Activated CD4-positive, alpha-beta T cell treated with anti-CD3 and anti-CD28 coated beads, Interleukin-2, amount 50 U/mL, for 4 hours (primary cell): ENCODE measurements around the gene GAGE12C.
"Not testable (repeated sequence)": the region's sequence is repeated elsewhere in the genome, so short reads cannot be mapped to it uniquely, and the experiment has no call there.

Experiments
- DNase-seq, 2 experiments: peaks; one replicate each; pipeline ENCODE4 v3.0.0-alpha.2; 2020

The GAGE12C gene

GRCh38 chrX:49531877-49532276 is at the start of gene GAGE12C:
Gene GAGE12C, plus strand, starts transcription at chrX:49532177. Its CDS starts 1,155 bp downstream, at chrX:49533332.
- not testable (repeated sequence) for DNase-seq

- DNase-seq: not testable (repeated sequence)
Measured at GRCh38 chrX:49541433-49541832, 9.5 kb downstream of the GAGE12C start, which contains the start of gene GAGE12D. Gene GAGE12D, plus strand, starts transcription at chrX:49541733. Its CDS starts 1,155 bp downstream, at chrX:49542888.

DNA sequence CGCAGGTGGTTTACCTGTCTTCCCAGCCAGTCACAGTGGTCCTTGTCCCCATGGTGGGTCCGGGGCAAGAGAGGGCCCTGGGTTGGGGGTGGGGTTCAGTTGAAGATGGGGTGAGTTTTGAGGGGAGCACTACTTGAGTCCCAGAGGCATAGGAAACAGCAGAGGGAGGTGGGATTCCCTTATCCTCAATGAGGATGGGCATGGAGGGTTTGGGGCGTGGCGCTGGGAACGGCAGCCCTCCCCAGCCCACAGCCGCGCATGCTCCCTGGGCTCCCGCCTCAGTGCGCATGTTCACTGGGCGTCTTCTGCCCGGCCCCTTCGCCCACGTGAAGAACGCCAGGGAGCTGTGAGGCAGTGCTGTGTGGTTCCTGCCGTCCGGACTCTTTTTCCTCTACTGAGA is 19.0 kb downstream of the GAGE12C start, which contains the start of gene GAGE12E:
Gene GAGE12E, plus strand, starts transcription at position 301 of the 400 bp plus-strand sequence. CDS start 1,155 bp downstream, outside the sequence.
- DNase-seq: not testable (repeated sequence)

GRCh38 chrX:49560542-49560941 is 28.6 kb downstream of the GAGE12C start, which contains the start of gene GAGE12F:
Gene GAGE12F, plus strand, starts transcription at chrX:49560842. Its CDS starts 1,155 bp downstream, at chrX:49561997.
- DNase-seq: not testable (repeated sequence)

- not testable (repeated sequence) for DNase-seq
Measured at GRCh38 chrX:49568728-49569127, 36.8 kb downstream of the GAGE12C start.

- DNase-seq: not testable (repeated sequence)
Measured at GRCh38 chrX:49569152-49569551, 37.2 kb downstream of the GAGE12C start.

DNA sequence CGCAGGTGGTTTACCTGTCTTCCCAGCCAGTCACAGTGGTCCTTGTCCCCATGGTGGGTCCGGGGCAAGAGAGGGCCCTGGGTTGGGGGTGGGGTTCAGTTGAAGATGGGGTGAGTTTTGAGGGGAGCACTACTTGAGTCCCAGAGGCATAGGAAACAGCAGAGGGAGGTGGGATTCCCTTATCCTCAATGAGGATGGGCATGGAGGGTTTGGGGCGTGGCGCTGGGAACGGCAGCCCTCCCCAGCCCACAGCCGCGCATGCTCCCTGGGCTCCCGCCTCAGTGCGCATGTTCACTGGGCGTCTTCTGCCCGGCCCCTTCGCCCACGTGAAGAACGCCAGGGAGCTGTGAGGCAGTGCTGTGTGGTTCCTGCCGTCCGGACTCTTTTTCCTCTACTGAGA is 38.1 kb downstream of the GAGE12C start, which contains the start of gene GAGE12G:
Gene GAGE12G, plus strand, starts transcription at position 301 of the 400 bp plus-strand sequence. CDS start 1,155 bp downstream, outside the sequence.
- not testable (repeated sequence) for DNase-seq

- not testable (repeated sequence) for DNase-seq
Measured at GRCh38 chrX:49579649-49580048, 47.7 kb downstream of the GAGE12C start, which contains the start of gene GAGE12H. Gene GAGE12H, plus strand, starts transcription at chrX:49579949. Its CDS starts 1,155 bp downstream, at chrX:49581104.
